ENCODE results near the gene TTN. TPM values are rescaled to one million over a fixed set of nuclear protein-coding genes. Genes with fewer than 3 reads are reported as not detected.

Gene TTN
- total and polyA plus RNA-seq, 3 donors from 2014 or later: 2.6 to 49.1 (median 30.8) TPM

DNA sequence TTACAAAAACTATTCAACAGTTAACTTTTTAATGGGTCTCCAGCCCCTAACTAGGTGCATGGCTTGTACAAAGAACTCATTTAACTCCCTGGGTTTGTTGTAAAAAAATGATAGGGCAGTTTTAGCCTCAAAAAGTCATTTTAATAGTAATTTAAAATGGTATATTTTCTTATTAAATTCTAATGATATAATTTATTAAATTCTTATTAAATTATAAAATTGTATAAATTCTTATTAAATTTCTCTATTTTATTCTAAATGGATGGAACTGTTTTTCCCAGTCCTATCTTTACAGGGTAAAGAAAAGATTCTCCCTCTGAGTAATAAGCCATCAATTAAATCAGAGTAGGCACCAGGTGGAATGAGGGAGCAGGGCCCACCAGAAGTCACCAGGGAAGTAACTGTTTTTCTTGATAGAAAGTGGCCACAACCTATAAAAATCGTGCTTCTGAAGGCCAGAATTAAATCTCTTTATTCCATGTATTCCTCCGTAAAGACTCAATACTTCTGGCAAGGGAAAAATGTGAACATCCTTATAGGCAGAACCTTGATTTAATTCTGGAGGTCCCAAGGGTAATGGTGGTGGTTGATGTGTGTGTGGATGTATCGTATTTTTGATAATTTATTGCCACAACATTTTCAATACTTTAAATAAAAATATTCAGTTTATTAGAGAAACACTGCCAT is 329.6 kb downstream of the TTN start:
- no peak for TF ChIP-seq POLR2A (IDR thresholded peaks at IDR 0.05)
- TF ChIP-seq, protein P1, sequence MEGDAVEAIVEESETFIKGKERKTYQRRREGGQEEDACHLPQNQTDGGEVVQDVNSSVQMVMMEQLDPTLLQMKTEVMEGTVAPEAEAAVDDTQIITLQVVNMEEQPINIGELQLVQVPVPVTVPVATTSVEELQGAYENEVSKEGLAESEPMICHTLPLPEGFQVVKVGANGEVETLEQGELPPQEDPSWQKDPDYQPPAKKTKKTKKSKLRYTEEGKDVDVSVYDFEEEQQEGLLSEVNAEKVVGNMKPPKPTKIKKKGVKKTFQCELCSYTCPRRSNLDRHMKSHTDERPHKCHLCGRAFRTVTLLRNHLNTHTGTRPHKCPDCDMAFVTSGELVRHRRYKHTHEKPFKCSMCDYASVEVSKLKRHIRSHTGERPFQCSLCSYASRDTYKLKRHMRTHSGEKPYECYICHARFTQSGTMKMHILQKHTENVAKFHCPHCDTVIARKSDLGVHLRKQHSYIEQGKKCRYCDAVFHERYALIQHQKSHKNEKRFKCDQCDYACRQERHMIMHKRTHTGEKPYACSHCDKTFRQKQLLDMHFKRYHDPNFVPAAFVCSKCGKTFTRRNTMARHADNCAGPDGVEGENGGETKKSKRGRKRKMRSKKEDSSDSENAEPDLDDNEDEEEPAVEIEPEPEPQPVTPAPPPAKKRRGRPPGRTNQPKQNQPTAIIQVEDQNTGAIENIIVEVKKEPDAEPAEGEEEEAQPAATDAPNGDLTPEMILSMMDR (IDR thresholded peaks at IDR 0.05): no peak
- peak overlapping the region; percentile 77 to 80 for H3K4me3 ChIP-seq
- H3K36me3 ChIP-seq (ENCODE audit: low read depth, missing control alignments): no peaks in the 10 kb centered on the region
- DNase-seq: no peak
- H3K9me3 ChIP-seq: no peaks in the 10 kb centered on the region
- intact Hi-C loops (cut with DNase I; ENCODE audit: low total_unique reads): no loop called here
- H3K27ac ChIP-seq: peak overlapping the region; percentile 96 to 97
- no peaks in the 10 kb centered on the region for H3K27me3 ChIP-seq
- 8 to 9% methylated on average over 3 of the region's 3 CpGs for WGBS, 2 donors
- peaks cover 19% of the 10 kb centered on the region for H3K4me1 ChIP-seq

DNA sequence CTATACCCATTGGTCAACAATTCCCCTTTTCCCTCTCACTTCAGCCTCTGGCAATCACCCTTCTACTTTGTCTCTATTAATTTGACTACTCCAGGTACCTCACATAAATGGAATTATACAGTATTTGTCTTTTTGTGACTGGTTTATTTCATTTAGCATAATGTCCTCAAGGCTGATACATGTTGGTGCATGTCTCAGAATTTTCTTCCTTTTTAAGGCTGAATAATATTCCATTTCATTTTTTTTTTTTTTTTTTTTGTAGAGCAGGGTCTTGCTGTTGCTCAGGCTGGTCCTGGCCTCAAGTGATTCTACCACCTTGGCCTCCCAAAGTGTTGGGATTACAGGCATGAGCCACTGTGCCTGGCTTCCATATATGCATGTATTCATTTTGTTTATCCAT is 330.7 kb downstream of the TTN start:
- DNase-seq: no peak
- peaks cover 8% of the 10 kb centered on the region for H3K4me1 ChIP-seq
- no peak overlapping the region for H3K4me3 ChIP-seq
- no peaks in the 10 kb centered on the region for H3K9me3 ChIP-seq
- no peaks in the 10 kb centered on the region for H3K27me3 ChIP-seq
- intact Hi-C loops (cut with DNase I; ENCODE audit: low total_unique reads): no loop called here
- TF ChIP-seq POLR2A (IDR thresholded peaks at IDR 0.05): no peak
- TF ChIP-seq, protein P1 (IDR thresholded peaks at IDR 0.05): no peak
- H3K27ac ChIP-seq: no peak overlapping the region
- no peaks in the 10 kb centered on the region for H3K36me3 ChIP-seq (ENCODE audit: low read depth, missing control alignments)

Other genes starting within 250 kb of the TTN start
- gene CCDC141, start 242.7 kb upstream of the TTN start, total RNA-seq: 10 to 100 TPM; 17.8 to 25.9 TPM
- gene CCDC141, start 242.7 kb upstream of the TTN start, polyA plus RNA-seq (ENCODE audit: insufficient read depth, low read depth, low replicate concordance): 2.2 TPM

Measured in testis (tissue), 3 donors.